CD8-positive, alpha-beta memory T cell (primary cell): ENCODE data around the gene RAD51B. TPM values are rescaled to one million over a fixed set of nuclear protein-coding genes. Genes with fewer than 3 reads are reported as not detected.

Experiments used
- CTCF ChIA-PET: fragments of 350-600 bp; sonication (Branson Sonifier 250); formaldehyde crosslinking; loops from one replicate; lab custom pipeline; 2021; ENCODE audit warnings: antibody characterized with exemption; lab: Charles Lee
- POLR2A ChIA-PET: fragments of 350-600 bp; sonication (Branson Sonifier 250); formaldehyde crosslinking; loops from one replicate; lab custom pipeline; 2021; ENCODE audit warnings: antibody characterized with exemption; lab: Charles Lee
- DNase-seq, 5 donors: peaks; one replicate each; pipeline versions ENCODE4 v3.0.0 to v3.0.0-alpha.2; 2020 to 2022; ENCODE audit warnings: mixed read lengths in 1 of 5
- H3K27ac ChIP-seq: one replicate; pipeline ENCODE4 v1.7.0; 2013; ENCODE audit warnings: low read depth, mild to moderate bottlenecking, low read length, moderate library complexity
- H3K27me3 ChIP-seq: 2 replicates; pipeline ENCODE4 v1.7.0; 2013; ENCODE audit warnings: low read length, mild to moderate bottlenecking; ENCODE audit not compliant: insufficient read depth, poor library complexity, severe bottlenecking
- H3K36me3 ChIP-seq: 2 replicates; pipeline ENCODE4 v1.7.0; 2013; ENCODE audit warnings: mild to moderate bottlenecking, low read length, moderate library complexity; ENCODE audit not compliant: insufficient read depth
- H3K4me1 ChIP-seq: 2 replicates; pipeline ENCODE4 v1.7.0; 2013; ENCODE audit warnings: mild to moderate bottlenecking, low read length, moderate library complexity; ENCODE audit not compliant: insufficient read depth
- H3K4me3 ChIP-seq: 2 replicates; pipeline ENCODE4 v1.7.0; 2013; ENCODE audit warnings: mild to moderate bottlenecking, low read length
- H3K9me3 ChIP-seq: 2 replicates; pipeline ENCODE4 v1.7.0; 2013; ENCODE audit warnings: mild to moderate bottlenecking, low read length
- H3K27ac Mint-ChIP-seq, 8 donors: one replicate each; pipeline ENCODE4 v1.8.0; 2020 to 2021; ENCODE audit warnings: mixed read lengths in 8 of 8, mild to moderate bottlenecking in 6 of 8, inconsistent platforms in 3 of 8, moderate library complexity in 3 of 8
- H3K27me3 Mint-ChIP-seq, 2 donors: one replicate each; pipeline ENCODE4 v1.8.0; 2020 to 2021; ENCODE audit warnings: mixed read lengths in 2 of 2, mild to moderate bottlenecking in 1 of 2, moderate library complexity in 1 of 2
- H3K36me3 Mint-ChIP-seq, 3 donors: one replicate each; pipeline ENCODE4 v1.8.0; 2020 to 2021; ENCODE audit warnings: mixed read lengths in 3 of 3, inconsistent platforms in 1 of 3, mild to moderate bottlenecking in 1 of 3
- H3K4me1 Mint-ChIP-seq, 3 donors: one replicate each; pipeline ENCODE4 v1.8.0; 2020 to 2021; ENCODE audit warnings: mixed read lengths in 3 of 3, inconsistent platforms in 1 of 3, mild to moderate bottlenecking in 1 of 3
- H3K4me3 Mint-ChIP-seq, 7 donors: one replicate each; pipeline ENCODE4 v1.8.0; 2020 to 2021; ENCODE audit warnings: mixed read lengths in 7 of 7, mild to moderate bottlenecking in 6 of 7, moderate library complexity in 4 of 7, inconsistent platforms in 2 of 7
- H3K9me3 Mint-ChIP-seq, 5 donors: one replicate each; pipeline ENCODE4 v1.8.0; 2020 to 2022; ENCODE audit warnings: mixed read lengths in 5 of 5, mild to moderate bottlenecking in 3 of 5, moderate library complexity in 2 of 5, inconsistent platforms in 1 of 5
- polyA plus RNA-seq: library from polyadenylated mRNA; unstranded; fragments of 300-500 nt; fragmentation: Illumina TruSeq; gene quantifications from one replicate; pipeline ENCODE4 v1.2.3, GENCODE V29; 2021
- total RNA-seq, 2 experiments: library from RNA; stranded (reverse); gene quantifications; one replicate each; pipeline ENCODE4 v1.2.3, GENCODE V29; 2021

Gene RAD51B
- total and polyA plus RNA-seq, 3 experiments from 2014 or later = 15.7 to 22.9 (median 17.4) TPM

DNA sequence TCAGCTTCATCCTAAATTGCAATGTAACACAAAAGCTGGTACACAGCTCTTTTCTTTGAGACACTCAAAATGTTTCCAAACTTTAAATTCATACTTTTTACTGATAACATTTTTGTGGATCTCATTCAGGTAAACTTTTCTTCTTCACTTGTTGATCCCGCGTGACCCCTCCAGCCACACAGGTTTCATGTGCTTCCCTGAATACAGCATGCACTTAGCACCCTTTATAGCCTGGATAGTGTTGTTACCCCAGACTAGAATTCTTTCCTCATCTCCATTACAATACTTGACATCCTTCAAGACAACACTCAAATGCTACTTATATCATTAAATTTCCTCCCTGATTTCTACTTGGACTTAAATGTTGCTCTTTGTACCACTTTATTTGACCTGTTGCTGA, 373.4 kb downstream of the RAD51B start:
- ChIA-PET CTCF (no interaction called here), POLR2A (no interaction called here)
- H3K27me3 Mint-ChIP-seq = no peaks in the 10 kb centered on the region
- H3K4me1 Mint-ChIP-seq = no peaks in the 10 kb centered on the region
- H3K27ac Mint-ChIP-seq = peak overlapping the region in 2 of 8 donors; percentile 35 to 80
- Histone ChIP-seq H3K36me3 (no peaks in the 10 kb centered on the region), H3K27ac (no peak overlapping the region), H3K27me3 (no peaks in the 10 kb centered on the region), H3K4me1 (no peaks in the 10 kb centered on the region), H3K9me3 (no peaks in the 10 kb centered on the region), H3K4me3 (no peak overlapping the region)
- DNase-seq = no peak
- no peaks in the 10 kb centered on the region for H3K9me3 Mint-ChIP-seq
- no peak overlapping the region for H3K4me3 Mint-ChIP-seq
- peaks cover 0 to 1% (median 0%) of the 10 kb centered on the region in 3 donors for H3K36me3 Mint-ChIP-seq

- CTCF ChIA-PET = no interaction called here
- no peaks in the 10 kb centered on the region for H3K4me1 Mint-ChIP-seq
- peaks cover 0 to 1% (median 0%) of the 10 kb centered on the region in 3 donors for H3K36me3 Mint-ChIP-seq
These were observed 374.5 kb downstream of the RAD51B start for GRCh38 chr14:68193970-68194681.

GRCh38 chr14:68195126-68195525, 375.5 kb downstream of the RAD51B start:
- no peaks in the 10 kb centered on the region for H3K36me3 ChIP-seq
- peaks cover 0 to 1% (median 0%) of the 10 kb centered on the region in 3 donors for H3K36me3 Mint-ChIP-seq
- CTCF ChIA-PET = no interaction called here
- H3K4me1 Mint-ChIP-seq = peaks cover 0 to 1% (median 0%) of the 10 kb centered on the region in 3 donors
- peak overlapping the region in 1 of 8 donors; percentile 50 for H3K27ac Mint-ChIP-seq
- no peak overlapping the region for H3K27ac ChIP-seq
- no peak overlapping the region for H3K4me3 Mint-ChIP-seq
- no peak overlapping the region for H3K4me3 ChIP-seq
- H3K9me3 ChIP-seq = no peaks in the 10 kb centered on the region
- POLR2A ChIA-PET = no interaction called here
- H3K27me3 Mint-ChIP-seq = no peaks in the 10 kb centered on the region
- no peaks in the 10 kb centered on the region for H3K4me1 ChIP-seq
- no peaks in the 10 kb centered on the region for H3K27me3 ChIP-seq
- no peak for DNase-seq
- no peaks in the 10 kb centered on the region for H3K9me3 Mint-ChIP-seq

More at GRCh38 chr14:68193970-68194681, 374.5 kb downstream of the RAD51B start:
- DNase-seq = no peak
- H3K27ac ChIP-seq = no peak overlapping the region
- Mint-ChIP-seq H3K4me3 (no peak overlapping the region), H3K27me3 (no peaks in the 10 kb centered on the region), H3K9me3 (no peaks in the 10 kb centered on the region), H3K27ac (no peak overlapping the region)
- H3K36me3 ChIP-seq = no peaks in the 10 kb centered on the region
- H3K4me1 ChIP-seq = no peaks in the 10 kb centered on the region
- no peak overlapping the region for H3K4me3 ChIP-seq
- POLR2A ChIA-PET = no interaction called here
- no peaks in the 10 kb centered on the region for H3K27me3 ChIP-seq
- no peaks in the 10 kb centered on the region for H3K9me3 ChIP-seq

DNA sequence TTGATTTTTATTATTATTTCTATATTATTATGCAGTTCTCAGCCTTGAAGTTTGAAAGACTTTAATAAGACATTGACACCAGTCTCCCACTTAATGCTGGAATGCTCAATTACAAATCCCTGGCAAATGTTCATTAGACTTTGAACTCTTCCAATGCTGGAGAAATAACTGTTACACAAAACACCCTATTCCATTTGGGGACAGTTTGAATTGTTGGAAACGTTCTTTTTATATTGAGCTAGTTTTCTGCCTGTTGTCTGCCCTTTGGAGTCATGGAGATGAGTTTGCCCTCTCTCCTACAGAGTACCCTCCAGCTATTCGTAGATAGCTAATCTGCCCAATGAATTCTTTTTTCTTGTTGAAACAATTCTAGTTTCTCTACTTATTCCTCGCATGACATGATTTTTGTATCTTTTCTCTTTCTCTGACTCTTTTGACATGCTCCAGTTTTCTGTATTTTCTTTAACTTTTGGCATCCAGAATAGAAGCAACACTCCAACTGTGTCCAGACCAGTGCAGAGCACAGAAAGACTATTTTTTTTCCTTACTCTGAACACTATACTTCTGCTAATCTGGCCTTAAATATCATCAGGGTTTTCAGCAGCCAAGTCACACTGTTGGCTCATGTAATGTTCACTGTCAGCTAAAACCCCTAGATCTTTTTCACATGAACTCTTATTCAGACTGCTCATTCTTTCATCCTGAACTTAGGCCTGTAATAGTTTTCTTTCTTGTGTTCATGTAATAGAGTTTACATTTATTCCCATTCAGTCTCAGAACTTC, 379.3 kb downstream of the RAD51B start:
- DNase-seq = no peak
- Histone ChIP-seq H3K4me1 (no peaks in the 10 kb centered on the region), H3K27me3 (no peaks in the 10 kb centered on the region), H3K9me3 (no peaks in the 10 kb centered on the region), H3K36me3 (no peaks in the 10 kb centered on the region), H3K4me3 (no peak overlapping the region), H3K27ac (no peak overlapping the region)
- ChIA-PET POLR2A (no interaction called here), CTCF (no interaction called here)
- no peaks in the 10 kb centered on the region for H3K9me3 Mint-ChIP-seq
- no peak overlapping the region for H3K4me3 Mint-ChIP-seq
- peaks cover 0 to 3% (median 0%) of the 10 kb centered on the region in 3 donors for H3K36me3 Mint-ChIP-seq
- H3K27me3 Mint-ChIP-seq = no peaks in the 10 kb centered on the region
- H3K4me1 Mint-ChIP-seq = peaks cover 0 to 1% (median 0%) of the 10 kb centered on the region in 3 donors
- H3K27ac Mint-ChIP-seq = peak overlapping the region in 2 of 8 donors; percentile 1 to 45

GRCh38 chr14:68199554-68200151, 380.1 kb downstream of the RAD51B start:
- peaks cover 0 to 2% (median 0%) of the 10 kb centered on the region in 3 donors for H3K36me3 Mint-ChIP-seq

GRCh38 chr14:68203871-68204270, 384.3 kb downstream of the RAD51B start:
- H3K36me3 ChIP-seq = no peaks in the 10 kb centered on the region
- no peaks in the 10 kb centered on the region for H3K27me3 ChIP-seq
- H3K36me3 Mint-ChIP-seq = peaks cover 0 to 5% (median 5%) of the 10 kb centered on the region in 3 donors
- peaks cover 9% of the 10 kb centered on the region for H3K4me1 ChIP-seq
- H3K4me3 Mint-ChIP-seq = no peak overlapping the region
- peaks cover 12 to 15% (median 12%) of the 10 kb centered on the region in 3 donors for H3K4me1 Mint-ChIP-seq
- ChIA-PET CTCF (no interaction called here), POLR2A (no interaction called here)
- no peak overlapping the region for H3K4me3 ChIP-seq
- no peaks in the 10 kb centered on the region for H3K9me3 Mint-ChIP-seq
- H3K27me3 Mint-ChIP-seq = no peaks in the 10 kb centered on the region
- H3K9me3 ChIP-seq = no peaks in the 10 kb centered on the region
- H3K27ac ChIP-seq = no peak overlapping the region
- H3K27ac Mint-ChIP-seq = no peak overlapping the region
- DNase-seq = no peak

More at GRCh38 chr14:68199554-68200151, 380.1 kb downstream of the RAD51B start:
- Mint-ChIP-seq H3K4me1 (peaks cover 0 to 1% (median 0%) of the 10 kb centered on the region in 3 donors), H3K9me3 (no peaks in the 10 kb centered on the region), H3K4me3 (no peak overlapping the region), H3K27ac (peak overlapping the region in 1 of 8 donors; percentile 18), H3K27me3 (no peaks in the 10 kb centered on the region)
- no peak overlapping the region for H3K4me3 ChIP-seq
- no peaks in the 10 kb centered on the region for H3K4me1 ChIP-seq
- no peaks in the 10 kb centered on the region for H3K27me3 ChIP-seq
- POLR2A ChIA-PET = no interaction called here
- H3K36me3 ChIP-seq = no peaks in the 10 kb centered on the region
- DNase-seq = no peak
- no peak overlapping the region for H3K27ac ChIP-seq
- H3K9me3 ChIP-seq = no peaks in the 10 kb centered on the region
- CTCF ChIA-PET = no interaction called here

- Mint-ChIP-seq H3K4me1 (peaks cover 44 to 52% (median 49%) of the 10 kb centered on the region in 3 donors), H3K9me3 (no peaks in the 10 kb centered on the region), H3K27me3 (no peaks in the 10 kb centered on the region), H3K4me3 (peak overlapping the region in 2 of 7 donors; percentile 24 to 48), H3K27ac (peak overlapping the region; percentile 12 to 96 (median 56)), H3K36me3 (peaks cover 0 to 5% (median 3%) of the 10 kb centered on the region in 3 donors)
- Histone ChIP-seq H3K9me3 (no peaks in the 10 kb centered on the region), H3K27ac (no peak overlapping the region), H3K27me3 (no peaks in the 10 kb centered on the region), H3K4me3 (no peak overlapping the region), H3K4me1 (peaks cover 33% of the 10 kb centered on the region), H3K36me3 (no peaks in the 10 kb centered on the region)
- ChIA-PET CTCF (interaction anchor here (0.8 kb wide), 1 partner anchor 39 kb away, joined by 3 read pairs; no protein-coding TSS in a partner anchor), POLR2A (no interaction called here)
- DNase-seq = no peak
These were observed 388.6 kb downstream of the RAD51B start for GRCh38 chr14:68208218-68208617.
